Omental fat pad (tissue), 4 donors: ENCODE measurements around the gene GULP1. TPM values are rescaled to one million over a fixed set of nuclear protein-coding genes. Genes with fewer than 3 reads are reported as not detected.
"Not testable (repeated sequence)": the region's sequence is repeated elsewhere in the genome, so short reads cannot be mapped to it uniquely, and the experiment has no call there.

ENCODE experiments used
- ATAC-seq: fragments of 150-250 bp; one replicate; pipeline ENCODE4 v1.9.1; 2016; ENCODE audit warnings: mild to moderate bottlenecking, moderate library complexity; ENCODE audit not compliant: low FRiP score
- DNase-seq: peaks from one replicate; pipeline ENCODE4 v3.0.0-alpha.2; 2019; ENCODE audit warnings: low spot score
- total RNA-seq, 4 donors: library from RNA; depleted of rRNA; stranded (reverse); fragments of >200 nt; gene quantifications; one replicate each; pipeline ENCODE4 v1.1.0, GENCODE V29; 2016
- TF ChIP-seq, protein P1 (sequence below), 3 donors: fragments of 450-650 bp; IDR thresholded peaks; one replicate each; pipeline ENCODE4 v1.5.1; 2016 to 2017; ENCODE audit warnings: antibody characterized with exemption in 3 of 3, mild to moderate bottlenecking in 3 of 3, moderate library complexity in 2 of 3

The GULP1 gene
- total RNA-seq, 4 donors from 2014 or later: 14.1 to 31.5 (median 16.5) TPM

DNA sequence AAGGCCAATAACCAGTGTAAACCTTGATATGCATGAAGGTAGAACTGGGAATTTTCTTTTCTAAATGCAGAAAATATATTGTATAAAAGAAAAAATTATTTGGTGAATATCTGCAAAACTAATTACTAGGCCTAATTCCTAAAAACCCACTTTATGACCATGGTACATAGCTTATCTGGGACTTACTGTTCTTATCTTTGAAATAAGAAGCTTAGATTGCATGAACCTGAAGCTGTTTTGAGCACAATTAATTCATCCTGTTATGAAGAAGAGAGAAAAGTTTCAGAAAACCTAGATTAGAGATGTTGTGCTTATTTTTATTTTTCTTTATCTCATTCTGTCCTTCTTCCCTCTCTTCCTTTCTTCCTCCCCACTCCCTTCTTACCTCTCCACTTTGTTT lies 235.0 kb downstream of the GULP1 start:
- DNase-seq (no peak), ATAC-seq (no peak)
- TF ChIP-seq, protein P1, sequence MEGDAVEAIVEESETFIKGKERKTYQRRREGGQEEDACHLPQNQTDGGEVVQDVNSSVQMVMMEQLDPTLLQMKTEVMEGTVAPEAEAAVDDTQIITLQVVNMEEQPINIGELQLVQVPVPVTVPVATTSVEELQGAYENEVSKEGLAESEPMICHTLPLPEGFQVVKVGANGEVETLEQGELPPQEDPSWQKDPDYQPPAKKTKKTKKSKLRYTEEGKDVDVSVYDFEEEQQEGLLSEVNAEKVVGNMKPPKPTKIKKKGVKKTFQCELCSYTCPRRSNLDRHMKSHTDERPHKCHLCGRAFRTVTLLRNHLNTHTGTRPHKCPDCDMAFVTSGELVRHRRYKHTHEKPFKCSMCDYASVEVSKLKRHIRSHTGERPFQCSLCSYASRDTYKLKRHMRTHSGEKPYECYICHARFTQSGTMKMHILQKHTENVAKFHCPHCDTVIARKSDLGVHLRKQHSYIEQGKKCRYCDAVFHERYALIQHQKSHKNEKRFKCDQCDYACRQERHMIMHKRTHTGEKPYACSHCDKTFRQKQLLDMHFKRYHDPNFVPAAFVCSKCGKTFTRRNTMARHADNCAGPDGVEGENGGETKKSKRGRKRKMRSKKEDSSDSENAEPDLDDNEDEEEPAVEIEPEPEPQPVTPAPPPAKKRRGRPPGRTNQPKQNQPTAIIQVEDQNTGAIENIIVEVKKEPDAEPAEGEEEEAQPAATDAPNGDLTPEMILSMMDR (IDR thresholded peaks at IDR 0.05): no peak

DNA sequence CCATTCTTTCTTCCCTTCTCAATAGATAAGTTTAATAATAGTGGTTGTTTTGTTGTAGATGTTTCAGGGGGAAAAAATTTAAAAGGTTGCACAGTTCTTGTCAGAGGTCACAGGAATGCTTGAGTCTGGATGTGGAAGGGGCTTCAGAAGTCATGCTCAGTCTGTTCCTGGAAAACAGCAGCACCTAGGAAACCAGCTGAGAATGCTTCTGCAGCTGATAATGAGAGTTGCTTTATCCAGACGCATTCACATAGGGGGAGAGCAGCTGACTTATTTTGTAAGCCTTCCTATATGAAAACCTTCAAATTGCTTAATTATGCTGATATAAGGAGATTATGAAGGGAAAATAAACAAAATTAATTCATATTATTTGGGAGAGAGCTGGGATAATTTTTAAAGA lies 235.5 kb downstream of the GULP1 start:
- DNase-seq: no peak
- ATAC-seq: no peak
- TF ChIP-seq, protein P1 (IDR thresholded peaks at IDR 0.05): no peak

DNA sequence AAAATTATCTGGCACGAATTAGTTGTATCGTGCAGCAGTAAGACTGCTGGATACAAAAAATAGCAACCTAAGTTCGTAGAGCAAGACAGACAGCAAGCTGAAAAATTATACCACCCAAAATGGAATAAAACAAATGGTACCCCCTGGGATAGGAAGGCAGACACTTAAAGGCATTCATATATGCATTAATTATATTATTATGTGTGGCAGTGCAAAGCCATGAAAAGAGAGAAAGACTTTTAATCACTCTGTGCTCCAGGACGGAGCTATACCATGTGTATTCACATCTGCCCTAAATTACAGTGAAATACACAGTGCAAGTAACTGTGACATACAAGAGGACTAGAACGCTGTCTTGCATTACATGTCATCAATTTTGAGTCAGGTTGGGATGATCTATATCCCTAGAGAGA lies 235.9 kb downstream of the GULP1 start:
- DNase-seq: no peak
- TF ChIP-seq, protein P1 (IDR thresholded peaks at IDR 0.05): no peak

DNA sequence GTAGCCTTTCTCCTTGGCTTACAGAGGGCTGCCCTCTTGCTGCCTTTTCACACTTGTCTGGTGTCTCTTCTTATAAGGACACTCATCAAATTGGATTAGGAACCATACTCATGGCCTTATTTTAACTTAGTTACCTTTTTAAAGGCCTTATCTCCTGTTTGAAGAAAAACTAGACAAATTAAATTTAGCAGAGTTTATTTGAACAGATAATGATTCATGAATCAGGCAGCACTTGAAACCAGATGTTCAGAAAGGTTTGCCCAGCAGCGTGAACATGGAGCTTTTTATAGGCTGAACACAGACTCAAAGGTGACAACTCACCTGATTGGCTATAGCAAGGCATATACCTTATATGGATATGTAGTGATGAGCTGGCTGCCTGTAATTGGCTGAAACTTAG lies 238.0 kb downstream of the GULP1 start:
- no peak for DNase-seq
- TF ChIP-seq, protein P1 (IDR thresholded peaks at IDR 0.05): no peak

More for the DNA sequence above, 235.9 kb downstream of the GULP1 start:
- no peak for ATAC-seq

DNA sequence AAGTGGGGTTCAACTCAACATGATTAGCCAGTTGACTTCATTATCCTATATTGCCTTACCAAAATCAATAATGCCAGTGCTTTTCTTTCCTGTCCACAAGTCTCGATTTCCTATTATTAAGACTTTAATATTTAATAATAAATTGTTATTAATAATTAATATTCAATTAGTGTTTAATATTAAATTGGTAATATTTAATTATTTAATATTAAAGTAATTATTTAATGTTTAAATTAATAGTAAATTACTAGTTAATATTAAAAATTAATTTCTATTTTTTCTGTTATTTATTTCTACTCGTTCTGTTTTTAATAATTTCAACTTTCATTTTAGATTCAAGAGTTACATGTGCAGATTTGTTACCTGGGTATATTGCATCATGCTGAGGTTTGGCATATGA lies 243.2 kb downstream of the GULP1 start:
- no peak for DNase-seq
- TF ChIP-seq, protein P1 (IDR thresholded peaks at IDR 0.05): no peak
- no peak for ATAC-seq

More for the DNA sequence above, 238.0 kb downstream of the GULP1 start:
- ATAC-seq: no peak

DNA sequence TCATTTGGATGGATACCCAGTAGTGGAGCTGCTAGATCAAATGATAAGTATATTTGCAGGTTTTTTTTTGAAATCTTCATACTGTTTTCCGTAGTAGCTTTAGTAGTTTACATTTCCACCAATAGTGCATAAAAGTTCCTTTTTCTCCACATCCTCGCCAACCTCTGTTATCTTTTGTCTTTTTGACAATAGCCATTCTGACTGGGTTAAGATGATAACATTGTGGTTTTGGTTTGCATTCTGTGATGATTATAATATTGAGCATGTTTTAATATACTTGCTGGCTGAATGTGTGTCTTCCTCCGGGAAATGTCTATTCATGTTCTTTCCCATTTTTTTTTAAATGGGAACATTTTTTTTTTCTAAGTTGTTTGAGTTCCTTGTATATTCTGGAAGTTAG lies 260.0 kb downstream of the GULP1 start:
- no peak for ATAC-seq
- TF ChIP-seq, protein P1 (IDR thresholded peaks at IDR 0.05): no peak
- DNase-seq: no peak

DNA sequence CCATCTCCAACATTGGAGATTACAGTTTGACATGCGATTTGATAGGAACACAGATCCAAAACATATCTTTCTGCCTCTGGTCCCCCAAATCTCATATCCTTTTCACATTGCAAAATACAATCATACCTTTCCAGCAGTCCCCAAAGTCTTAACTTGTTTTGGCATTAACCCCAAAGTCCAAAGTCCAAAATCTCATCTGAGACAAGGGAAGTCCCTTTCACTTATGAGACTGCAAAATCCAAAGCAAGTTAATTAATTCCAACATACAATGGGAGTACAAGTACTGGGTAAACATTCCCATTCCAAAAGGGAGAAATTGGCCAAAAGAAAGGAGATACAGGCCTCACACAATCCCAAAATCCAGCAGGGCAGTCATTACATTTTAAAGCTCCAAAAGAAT lies 265.4 kb downstream of the GULP1 start:
- DNase-seq (no peak), ATAC-seq (no peak)
- TF ChIP-seq, protein P1 (IDR thresholded peaks at IDR 0.05): no peak

DNA sequence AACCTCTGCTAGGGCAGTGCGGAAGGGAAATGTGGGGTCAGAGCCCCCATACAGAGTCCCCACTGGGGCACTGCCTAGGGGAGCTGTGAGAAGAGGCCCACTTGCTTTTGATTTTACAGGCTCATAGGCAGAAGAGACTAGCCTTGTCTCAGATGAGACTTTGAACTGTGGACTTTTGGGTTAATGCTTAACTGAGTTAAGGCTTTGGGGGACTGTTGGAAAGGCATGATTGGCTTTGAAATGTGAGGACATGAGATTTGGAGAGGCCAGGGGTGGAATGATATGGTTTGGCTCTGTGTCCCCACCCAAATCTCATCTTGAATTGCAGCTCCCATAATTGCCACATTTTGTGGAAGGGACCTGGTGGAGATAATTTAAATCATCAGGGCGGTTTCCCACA lies 267.8 kb downstream of the GULP1 start:
- ATAC-seq, DNase-seq: not testable (repeated sequence)
